Measurements from ENCODE around the gene TAF1. TPM values are rescaled to one million over a fixed set of nuclear protein-coding genes. Genes with fewer than 3 reads are reported as not detected.

The TAF1 gene
- total RNA-seq, 6 donors from 2014 or later, result 29.3 to 307 (median 55.3) TPM

GRCh38 chrX:71420686-71421085 lies 54.5 kb downstream of the TAF1 start:
- peaks cover 0 to 66% (median 7%) of the 10 kb centered on the region in 4 donors for H3K36me3 ChIP-seq
- H3K9me3 ChIP-seq, result no peaks in the 10 kb centered on the region
- WGBS, 2 donors, result 79% methylated on average over 20 of the region's 20 CpGs; no CpG with 5 or more reads in 1 of the 2 donors
- H3K4me3 ChIP-seq, result no peak overlapping the region
- TF ChIP-seq CTCF (IDR thresholded peaks at IDR 0.05) (no peak), EP300 (IDR thresholded peaks at IDR 0.05) (no peak), POLR2A (IDR thresholded peaks at IDR 0.05) (no peak), POLR2AphosphoS5 (IDR thresholded peaks at IDR 0.05) (no peak)
- no peaks in the 10 kb centered on the region for H3K4me1 ChIP-seq
- ATAC-seq (ENCODE audit: low FRiP score in 2 of 2) (no peak), DNase-seq (peak in 1 of 2 donors; percentile 54)
- H3K27ac ChIP-seq, result no peak overlapping the region
- no peaks in the 10 kb centered on the region for H3K27me3 ChIP-seq

GRCh38 chrX:71432733-71433132 lies 66.6 kb downstream of the TAF1 start:
- no peak for DNase-seq
- Histone ChIP-seq H3K27ac (no peak overlapping the region), H3K4me3 (no peak overlapping the region), H3K27me3 (no peaks in the 10 kb centered on the region), H3K36me3 (peaks cover 0 to 6% (median 0%) of the 10 kb centered on the region in 4 donors), H3K9me3 (no peaks in the 10 kb centered on the region), H3K4me1 (no peaks in the 10 kb centered on the region)
- TF ChIP-seq POLR2A (IDR thresholded peaks at IDR 0.05), result no peak
- no peak for TF ChIP-seq POLR2AphosphoS5 (IDR thresholded peaks at IDR 0.05)
- 86 to 100% methylated on average over 1 of the region's 1 CpG for WGBS, 2 donors
- ATAC-seq (ENCODE audit: low FRiP score in 2 of 2), result no peak

GRCh38 chrX:71438750-71439149 lies 72.6 kb downstream of the TAF1 start:
- WGBS, 2 donors, result 88 to 93% methylated on average over 5 to 6 of the region's 6 CpGs
- no peaks in the 10 kb centered on the region for H3K9me3 ChIP-seq
- TF ChIP-seq POLR2AphosphoS5 (IDR thresholded peaks at IDR 0.05) (no peak), CTCF (IDR thresholded peaks at IDR 0.05) (no peak), POLR2A (IDR thresholded peaks at IDR 0.05) (no peak), EP300 (IDR thresholded peaks at IDR 0.05) (no peak)
- DNase-seq (no peak), ATAC-seq (ENCODE audit: low FRiP score in 2 of 2) (no peak)
- peaks cover 0 to 8% (median 0%) of the 10 kb centered on the region in 4 donors for H3K36me3 ChIP-seq
- no peak overlapping the region for H3K27ac ChIP-seq
- H3K4me1 ChIP-seq, result no peaks in the 10 kb centered on the region
- H3K4me3 ChIP-seq, result no peak overlapping the region
- H3K27me3 ChIP-seq, result no peaks in the 10 kb centered on the region

GRCh38 chrX:71439420-71439819 lies 73.3 kb downstream of the TAF1 start:
- 82 to 86% methylated on average over 3 of the region's 3 CpGs for WGBS, 2 donors
- no peak overlapping the region for H3K4me3 ChIP-seq
- ATAC-seq (ENCODE audit: low FRiP score in 2 of 2) (no peak), DNase-seq (no peak)
- H3K4me1 ChIP-seq, result no peaks in the 10 kb centered on the region
- no peaks in the 10 kb centered on the region for H3K9me3 ChIP-seq
- TF ChIP-seq EP300 (IDR thresholded peaks at IDR 0.05) (no peak), POLR2AphosphoS5 (IDR thresholded peaks at IDR 0.05) (no peak), CTCF (IDR thresholded peaks at IDR 0.05) (no peak), POLR2A (IDR thresholded peaks at IDR 0.05) (no peak)
- H3K27me3 ChIP-seq, result no peaks in the 10 kb centered on the region
- H3K36me3 ChIP-seq, result peaks cover 0 to 14% (median 1%) of the 10 kb centered on the region in 4 donors
- no peak overlapping the region for H3K27ac ChIP-seq

GRCh38 chrX:71439896-71440295 lies 73.7 kb downstream of the TAF1 start:
- H3K4me1 ChIP-seq, result no peaks in the 10 kb centered on the region
- no peaks in the 10 kb centered on the region for H3K9me3 ChIP-seq
- TF ChIP-seq CTCF (IDR thresholded peaks at IDR 0.05) (no peak), EP300 (IDR thresholded peaks at IDR 0.05) (no peak), POLR2AphosphoS5 (IDR thresholded peaks at IDR 0.05) (no peak), POLR2A (IDR thresholded peaks at IDR 0.05) (no peak)
- 75 to 82% methylated on average over 3 of the region's 3 CpGs for WGBS, 2 donors
- no peak overlapping the region for H3K4me3 ChIP-seq
- H3K36me3 ChIP-seq, result peaks cover 0 to 17% (median 3%) of the 10 kb centered on the region in 4 donors
- DNase-seq (no peak), ATAC-seq (ENCODE audit: low FRiP score in 2 of 2) (no peak)
- H3K27ac ChIP-seq, result no peak overlapping the region
- H3K27me3 ChIP-seq, result no peaks in the 10 kb centered on the region
